OCI-LY1 (cell line): ENCODE results near the gene HECW1.

Experiments
- H2AFZ ChIP-seq: fragments of 200-600 bp; sonication (generic), shearing (Covaris generic); 2 replicates; pipeline ENCODE4 v1.6.0; 2014; ENCODE audit warnings: antibody characterized with exemption, mild to moderate bottlenecking, low read length
- H3F3A ChIP-seq: fragments of 200-600 bp; sonication (generic), shearing (Covaris generic); 2 replicates; pipeline ENCODE4 v1.6.0; 2014; ENCODE audit warnings: mild to moderate bottlenecking, antibody characterized with exemption, low read length, moderate library complexity; ENCODE audit not compliant: insufficient read depth
- H3K27ac ChIP-seq: fragments of 200-600 bp; sonication (generic); 2 replicates; pipeline ENCODE4 v1.5.1; 2014; ENCODE audit warnings: low read length, mixed run types, mild to moderate bottlenecking, low read depth; ENCODE audit not compliant: poor library complexity, severe bottlenecking
- H3K27me3 ChIP-seq: fragments of 200-600 bp; sonication (generic); 2 replicates; pipeline ENCODE4 v1.6.0; 2014; ENCODE audit warnings: antibody characterized with exemption, mild to moderate bottlenecking, low read length, moderate library complexity; ENCODE audit not compliant: insufficient read depth
- H3K36me3 ChIP-seq: fragments of 200-600 bp; sonication (generic); 2 replicates; pipeline ENCODE4 v1.6.1; 2014; ENCODE audit warnings: mild to moderate bottlenecking, antibody characterized with exemption, low read length, moderate library complexity, mixed read lengths; ENCODE audit not compliant: insufficient read depth
- H3K4me1 ChIP-seq: fragments of 200-600 bp; sonication (generic); 2 replicates; pipeline ENCODE4 v1.5.1; 2014; ENCODE audit warnings: mild to moderate bottlenecking, low read length, moderate library complexity; ENCODE audit not compliant: insufficient read depth, severe bottlenecking
- H3K4me2 ChIP-seq: fragments of 200-600 bp; sonication (generic), shearing (Covaris generic); 2 replicates; pipeline ENCODE4 v1.6.1; 2014; ENCODE audit warnings: low read length
- H3K4me3 ChIP-seq: fragments of 200-600 bp; sonication (generic); 2 replicates; pipeline ENCODE4 v1.5.1; 2014; ENCODE audit warnings: low read length, low read depth, mild to moderate bottlenecking, mixed read lengths; ENCODE audit not compliant: poor library complexity, severe bottlenecking
- H3K79me2 ChIP-seq: fragments of 200-600 bp; shearing (Covaris generic); 2 replicates; pipeline ENCODE4 v1.6.1; 2016; ENCODE audit warnings: mixed run types, low read length, mixed read lengths; ENCODE audit not compliant: insufficient read depth
- H3K9ac ChIP-seq: fragments of 200-600 bp; sonication (generic), shearing (Covaris generic); 2 replicates; pipeline ENCODE4 v1.6.1; 2014; ENCODE audit warnings: mild to moderate bottlenecking, low read length, mixed read lengths
- H3K9me2 ChIP-seq: fragments of 200-600 bp; sonication (generic), shearing (Covaris generic); 2 replicates; pipeline ENCODE4 v1.6.1; 2014; ENCODE audit warnings: low read depth, mild to moderate bottlenecking, low read length, mixed read lengths
- H3K9me3 ChIP-seq: fragments of 200-600 bp; shearing (Covaris generic); 2 replicates; pipeline ENCODE4 v1.6.1; 2014; ENCODE audit warnings: low read length, mixed read lengths
- H4K20me1 ChIP-seq: fragments of 200-600 bp; sonication (generic), shearing (Covaris generic); 2 replicates; pipeline ENCODE4 v1.6.0; 2016; ENCODE audit warnings: mild to moderate bottlenecking, low read length; ENCODE audit not compliant: insufficient read depth
- CTCF ChIP-seq: fragments of 200-600 bp; sonication (generic), shearing (Covaris generic); IDR thresholded peaks from 2 replicates; pipeline ENCODE4 v1.5.1; 2017; ENCODE audit warnings: mild to moderate bottlenecking, antibody characterized with exemption, low read length, moderate library complexity, mixed read lengths
- EZH2 ChIP-seq: fragments of 200-600 bp; sonication (generic), shearing (Covaris generic); IDR thresholded peaks from 2 replicates; pipeline ENCODE4 v1.8.0; 2017; ENCODE audit warnings: borderline replicate concordance, mixed run types, mild to moderate bottlenecking, antibody characterized with exemption, low read length, moderate library complexity, mixed read lengths

The HECW1 gene

GRCh38 chr7:43441231-43442130 is 329.0 kb downstream of the HECW1 start:
- Histone ChIP-seq H3K79me2 (no peaks in the 10 kb centered on the region), H3K9ac (no peak overlapping the region), H3F3A (no peaks in the 10 kb centered on the region), H3K27me3 (0 out of 2 replicates have a peak, but pooled peaks cover 3% of the 10 kb centered on the region), H3K9me2 (no peaks in the 10 kb centered on the region), H4K20me1 (no peaks in the 10 kb centered on the region), H3K4me1 (no peaks in the 10 kb centered on the region), H2AFZ (no peak overlapping the region), H3K4me3 (no peak overlapping the region), H3K36me3 (no peaks in the 10 kb centered on the region), H3K4me2 (no peak overlapping the region), H3K27ac (no peak overlapping the region), H3K9me3 (no peaks in the 10 kb centered on the region)
- TF ChIP-seq EZH2 (no peak), CTCF (no peak)

- Histone ChIP-seq H3K4me3 (no peak overlapping the region), H3K4me1 (no peaks in the 10 kb centered on the region), H3F3A (no peaks in the 10 kb centered on the region), H4K20me1 (no peaks in the 10 kb centered on the region), H3K27me3 (0 out of 2 replicates have a peak, but pooled peaks cover 3% of the 10 kb centered on the region), H3K9ac (no peak overlapping the region), H3K27ac (no peak overlapping the region), H3K36me3 (no peaks in the 10 kb centered on the region), H3K79me2 (no peaks in the 10 kb centered on the region), H2AFZ (no peak overlapping the region), H3K9me3 (no peaks in the 10 kb centered on the region), H3K4me2 (no peak overlapping the region), H3K9me2 (no peaks in the 10 kb centered on the region)
- TF ChIP-seq EZH2: no peak
- no peak for TF ChIP-seq CTCF
Measured at GRCh38 chr7:43443381-43443780, 330.9 kb downstream of the HECW1 start.

- Histone ChIP-seq H3K9me2 (no peaks in the 10 kb centered on the region), H3K9me3 (no peaks in the 10 kb centered on the region), H3F3A (no peaks in the 10 kb centered on the region), H2AFZ (no peak overlapping the region), H3K79me2 (no peaks in the 10 kb centered on the region), H4K20me1 (no peaks in the 10 kb centered on the region), H3K27me3 (peaks cover 3% of the 10 kb centered on the region; the same call in 1 of the 2 replicates), H3K27ac (no peak overlapping the region), H3K36me3 (no peaks in the 10 kb centered on the region), H3K4me1 (no peaks in the 10 kb centered on the region), H3K9ac (no peak overlapping the region), H3K4me3 (no peak overlapping the region), H3K4me2 (no peak overlapping the region)
- TF ChIP-seq CTCF (no peak), EZH2 (no peak)
Measured at GRCh38 chr7:43444711-43445578, 332.5 kb downstream of the HECW1 start.
